K562 (cell line): ENCODE results near the gene ILKAP. TPM values are rescaled to one million over a fixed set of nuclear protein-coding genes. Genes with fewer than 3 reads are reported as not detected.

Experiments
- SMARCC2 ChIP-seq: fragments of 450-650 bp; IDR thresholded peaks from 2 replicates; pipeline ENCODE4 v1.6.1; 2017; ENCODE audit warnings: antibody characterized with exemption, moderate library complexity, mild to moderate bottlenecking, low read depth
- ZBTB40 ChIP-seq, 2 experiments: fragments of 450-650 bp in 1 of 2; sonication (generic) in 1 of 2; formaldehyde crosslinking in 1 of 2; IDR thresholded peaks; 2 replicates each; pipeline versions ENCODE4 v1.7.1 to v1.9.0; 2016 to 2022; ENCODE audit warnings: inconsistent platforms in 1 of 2, mild to moderate bottlenecking in 1 of 2, missing genetic modification reagents in 1 of 2
- polyA plus RNA-seq, 8 experiments: library from polyadenylated mRNA; depleted of rRNA in 4 of 8; stranded (reverse) in 5 of 8; unstranded in 3 of 8; fragments of >200 nt; fragmentation: Nextera tagmentation in 2 of 8; fragmentation: Illumina TruSeq in 1 of 8; extraction: Ambion mirVana in 2 of 8; extraction: Trizol in 1 of 8; gene quantifications; 2 replicates each; pipeline versions ENCODE4 v1.2.1 to v1.2.3, GENCODE V29; 2011 to 2014; ENCODE audit warnings: inconsistent platforms in 1 of 8, missing spikeins in 1 of 8
- total RNA-seq, 7 experiments: library from RNA; depleted of rRNA in 6 of 7; stranded (reverse); fragments of >200 nt in 6 of 7; fragmentation: Illumina TruSeq in 2 of 7; extraction: Trizol in 2 of 7; gene quantifications; 2 replicates each; pipeline versions ENCODE4 v1.2.1 to v1.2.3, GENCODE V29; 2011 to 2021; ENCODE audit warnings: low replicate concordance in 1 of 7

The ILKAP gene
- total and polyA plus RNA-seq, 9 of the 15 experiments (the other 6 are each of a cell fraction or from before 2014, with no cell fraction given): 3.1 to 43.9 (median 20.7) TPM

GRCh38 chr2:238202326-238203093, 985 bp downstream of the ILKAP start (continued):
- no peak for TF ChIP-seq ZBTB40 (IDR thresholded peaks at IDR 0.05)
- TF ChIP-seq ZBTB40 (CRISPR knock-in tag; IDR thresholded peaks at IDR 0.05): no peak
- no peak for TF ChIP-seq SMARCC2
